AG09309 (cell line): ENCODE data around the gene SLC22A23.

Experiments
- DNase-seq: peaks from one replicate; pipeline ENCODE4 v3.0.0-alpha.2; 2010; ENCODE audit warnings: low read depth
- H3K4me3 ChIP-seq: 2 replicates; pipeline ENCODE4 v1.5.1; 2011; ENCODE audit warnings: mild to moderate bottlenecking, low read depth, low read length, moderate library complexity; ENCODE audit not compliant: control insufficient read depth
- TF ChIP-seq, protein P1 (sequence below): IDR thresholded peaks from 2 replicates; pipeline ENCODE4 v1.5.1; 2011; ENCODE audit warnings: mild to moderate bottlenecking, low read depth, low read length, inconsistent platforms; ENCODE audit not compliant: insufficient read depth, control insufficient read depth; ENCODE audit errors: missing control alignments

Gene SLC22A23

DNA sequence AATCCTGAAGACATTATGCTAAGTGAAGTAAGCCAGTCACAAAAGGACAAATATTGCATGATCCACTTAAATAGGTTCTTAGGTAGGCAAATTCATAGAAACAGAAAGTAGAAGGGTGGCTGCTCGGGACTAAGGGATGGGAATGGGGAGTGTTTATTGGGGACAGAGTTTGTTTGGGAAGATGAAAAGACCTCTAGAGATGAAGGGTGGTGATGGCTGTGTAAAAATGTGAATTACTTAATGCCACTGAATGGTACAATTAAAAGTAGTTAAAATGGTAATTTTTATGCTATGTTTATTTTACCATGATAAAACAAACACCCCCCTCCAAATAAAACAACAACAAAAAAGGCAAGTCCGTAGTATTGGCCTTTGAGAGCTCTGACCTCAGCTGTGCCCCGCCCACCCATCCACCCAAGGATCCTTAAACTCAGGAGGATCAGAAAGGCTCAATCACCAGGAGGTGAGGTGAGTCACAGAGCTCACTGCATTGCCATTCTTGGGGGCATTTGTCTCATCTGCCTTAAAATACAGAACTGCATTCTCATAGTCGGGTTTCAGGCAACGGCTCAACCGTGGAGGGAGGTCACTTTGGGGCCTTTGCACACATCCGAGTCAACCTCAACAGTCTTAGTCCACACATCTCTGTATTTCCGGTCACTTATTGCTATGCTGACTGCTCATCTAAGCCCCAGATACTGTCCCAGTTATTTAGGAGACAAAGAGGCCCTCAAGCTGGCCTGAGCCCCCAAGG lies 96.7 kb downstream of the SLC22A23 start:
- no peak for DNase-seq
- no peak overlapping the region for H3K4me3 ChIP-seq
- TF ChIP-seq, protein P1, sequence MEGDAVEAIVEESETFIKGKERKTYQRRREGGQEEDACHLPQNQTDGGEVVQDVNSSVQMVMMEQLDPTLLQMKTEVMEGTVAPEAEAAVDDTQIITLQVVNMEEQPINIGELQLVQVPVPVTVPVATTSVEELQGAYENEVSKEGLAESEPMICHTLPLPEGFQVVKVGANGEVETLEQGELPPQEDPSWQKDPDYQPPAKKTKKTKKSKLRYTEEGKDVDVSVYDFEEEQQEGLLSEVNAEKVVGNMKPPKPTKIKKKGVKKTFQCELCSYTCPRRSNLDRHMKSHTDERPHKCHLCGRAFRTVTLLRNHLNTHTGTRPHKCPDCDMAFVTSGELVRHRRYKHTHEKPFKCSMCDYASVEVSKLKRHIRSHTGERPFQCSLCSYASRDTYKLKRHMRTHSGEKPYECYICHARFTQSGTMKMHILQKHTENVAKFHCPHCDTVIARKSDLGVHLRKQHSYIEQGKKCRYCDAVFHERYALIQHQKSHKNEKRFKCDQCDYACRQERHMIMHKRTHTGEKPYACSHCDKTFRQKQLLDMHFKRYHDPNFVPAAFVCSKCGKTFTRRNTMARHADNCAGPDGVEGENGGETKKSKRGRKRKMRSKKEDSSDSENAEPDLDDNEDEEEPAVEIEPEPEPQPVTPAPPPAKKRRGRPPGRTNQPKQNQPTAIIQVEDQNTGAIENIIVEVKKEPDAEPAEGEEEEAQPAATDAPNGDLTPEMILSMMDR = no peak

DNA sequence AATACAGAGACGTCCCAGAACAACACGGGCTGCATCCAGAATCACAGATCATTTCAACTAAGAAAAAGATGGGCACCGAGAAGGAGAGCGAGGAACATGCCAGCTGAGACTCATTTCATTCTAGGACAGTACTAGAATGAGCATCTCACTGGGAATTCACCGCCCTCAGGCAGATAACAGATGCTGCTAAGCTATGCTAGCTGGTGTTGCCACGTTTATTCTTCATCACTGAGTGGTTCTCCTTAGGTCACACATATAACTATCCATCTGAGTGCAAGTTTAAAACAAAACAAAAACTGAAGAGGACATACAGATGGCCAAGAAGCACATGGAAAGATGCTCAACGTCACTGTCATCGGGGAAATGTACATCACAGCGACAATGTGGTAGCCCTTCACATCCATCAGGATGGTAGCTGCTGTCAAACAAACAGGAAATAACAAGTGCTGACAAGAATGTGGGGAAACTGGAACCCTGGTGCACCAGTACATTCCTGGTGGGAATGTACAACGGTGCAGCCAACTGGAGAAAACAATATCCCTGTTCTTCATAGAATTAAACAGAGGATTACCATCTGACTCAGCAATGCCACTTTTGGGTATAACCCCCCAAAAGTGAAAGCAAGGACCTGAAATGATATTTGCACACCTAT lies 97.6 kb downstream of the SLC22A23 start:
- DNase-seq = no peak
- TF ChIP-seq, protein P1 = no peak

DNA sequence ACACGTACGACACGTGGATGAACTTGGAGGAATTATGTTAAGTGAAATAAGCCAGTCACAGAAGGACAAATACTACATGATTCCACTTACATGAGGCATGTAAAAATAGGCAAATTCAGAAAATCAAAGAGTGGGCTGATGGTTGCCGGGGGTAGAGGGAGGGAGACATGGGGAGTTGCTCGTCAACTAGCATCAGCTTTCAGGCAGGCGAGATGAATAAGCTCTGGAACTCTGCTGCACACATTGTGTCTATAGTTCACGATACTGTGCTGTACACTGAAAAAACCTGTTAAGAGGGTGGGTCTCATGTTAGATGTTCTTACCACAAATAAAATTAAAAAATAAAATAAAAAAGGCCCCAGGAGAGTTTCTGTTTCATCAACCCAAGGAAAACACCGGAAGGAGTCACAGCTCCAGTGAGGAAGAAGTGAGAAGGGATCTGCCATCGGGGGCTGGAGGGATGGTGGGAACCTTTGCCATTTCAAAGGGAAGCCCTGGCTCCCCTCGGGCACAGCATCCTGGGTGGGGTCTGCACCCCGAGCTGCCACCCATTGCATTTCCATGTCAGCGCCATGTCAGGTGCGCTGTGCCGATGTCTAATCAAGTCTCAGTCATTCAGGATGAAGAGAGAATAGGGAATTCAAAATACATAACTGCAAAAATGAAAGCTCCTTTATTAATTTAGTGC lies 98.3 kb downstream of the SLC22A23 start:
- no peak for DNase-seq

More for the DNA sequence above, 97.6 kb downstream of the SLC22A23 start:
- no peak overlapping the region for H3K4me3 ChIP-seq

DNA sequence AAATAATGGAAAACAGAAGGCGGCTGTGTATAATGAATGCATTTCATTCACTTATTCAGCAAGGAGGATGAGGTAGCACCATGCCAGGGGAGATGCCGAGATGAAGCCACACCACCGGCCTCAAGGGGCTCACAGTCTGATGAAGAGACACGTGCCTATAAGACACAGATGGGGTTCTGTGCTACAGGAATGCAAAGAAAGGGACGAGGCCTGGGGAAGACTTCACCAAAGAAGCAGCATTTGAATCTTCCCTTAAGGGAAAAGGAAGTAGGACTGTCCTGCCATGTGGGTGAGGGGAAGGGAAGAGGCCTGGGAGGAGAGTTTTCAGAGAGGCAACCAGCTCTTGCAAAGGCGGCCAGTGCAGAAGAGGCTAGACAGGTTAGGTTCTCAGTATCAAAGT lies 99.2 kb downstream of the SLC22A23 start:
- H3K4me3 ChIP-seq = no peak overlapping the region
- TF ChIP-seq, protein P1 = no peak
- no peak for DNase-seq

More for the DNA sequence above, 98.3 kb downstream of the SLC22A23 start:
- H3K4me3 ChIP-seq = no peak overlapping the region
- TF ChIP-seq, protein P1 = no peak

DNA sequence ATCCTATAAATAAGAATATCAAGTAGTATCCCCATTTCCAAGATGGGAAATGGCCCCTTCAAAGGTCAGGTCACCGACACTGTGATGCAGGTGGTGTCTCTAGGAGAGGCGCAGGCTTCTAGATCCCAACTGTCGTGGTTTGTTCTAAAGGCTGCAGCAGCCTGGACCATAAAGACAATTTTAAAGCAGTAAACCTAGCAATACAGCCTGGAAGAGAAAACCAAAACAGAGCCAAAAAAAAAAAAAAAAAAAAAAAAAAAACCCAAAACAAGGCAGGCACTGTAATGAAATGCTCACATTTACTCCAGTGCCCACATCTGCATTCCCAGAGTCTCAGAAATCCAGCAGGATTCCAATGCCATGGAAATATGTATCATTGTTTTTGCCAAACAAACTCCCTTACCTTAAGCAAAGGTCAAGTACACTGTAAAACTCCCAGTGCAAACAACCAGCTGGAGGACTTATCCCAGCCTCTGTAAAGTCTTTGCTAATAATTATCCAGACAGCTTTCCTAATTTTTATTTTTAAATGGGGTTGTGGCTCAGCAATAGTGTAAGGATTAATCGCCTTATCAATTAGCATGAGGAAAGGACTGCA lies 99.9 kb downstream of the SLC22A23 start:
- no peak overlapping the region for H3K4me3 ChIP-seq
- DNase-seq = no peak
- TF ChIP-seq, protein P1 = no peak

DNA sequence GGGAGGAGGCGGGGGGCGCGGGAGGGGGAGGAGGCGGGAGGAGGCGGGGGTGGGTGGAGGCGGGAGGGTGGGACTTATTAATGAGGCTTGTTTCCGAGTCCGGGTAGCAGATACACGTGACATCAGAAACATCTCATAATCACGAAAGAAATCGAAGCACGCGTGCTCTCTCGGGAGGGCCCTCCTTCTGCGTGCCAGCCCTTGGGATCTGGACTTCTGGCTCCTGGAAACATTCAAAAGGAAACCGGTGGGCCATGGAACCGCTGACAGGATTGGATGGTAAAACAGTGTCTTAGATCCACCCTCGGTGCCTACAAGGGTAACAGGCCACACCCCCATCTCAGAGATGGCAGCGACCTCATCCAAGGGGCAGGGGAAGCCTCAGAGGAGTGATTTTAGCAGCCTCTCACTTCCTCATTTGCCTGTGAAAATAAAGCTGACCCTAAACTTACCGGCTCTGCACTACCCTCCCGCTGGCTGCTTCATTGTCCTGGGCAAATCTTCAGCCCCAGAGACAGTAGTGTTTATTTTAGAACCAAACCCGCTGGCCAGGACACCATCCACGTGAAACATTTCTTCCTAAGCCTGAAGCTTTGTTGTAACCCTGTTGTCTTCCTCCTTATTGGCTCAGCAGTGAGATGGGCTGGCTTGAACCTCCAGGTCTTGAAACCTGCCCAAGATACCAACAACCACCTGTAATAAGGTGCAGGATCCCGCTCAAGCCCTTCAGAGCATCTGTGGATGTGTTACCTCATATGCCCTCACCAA lies 100.6 kb downstream of the SLC22A23 start:
- H3K4me3 ChIP-seq = peak overlapping the region; percentile 35
- no peak for DNase-seq

More for the DNA sequence above, 100.6 kb downstream of the SLC22A23 start:
- TF ChIP-seq, protein P1 = no peak
